ENCODE results near the gene POMGNT1. TPM values are rescaled to one million over a fixed set of nuclear protein-coding genes. Genes with fewer than 3 reads are reported as not detected.

The POMGNT1 gene
- total and polyA plus RNA-seq, 2 of the 13 experiments (the other 11 are each of a cell fraction or from before 2014, with no cell fraction given) = 33.9 to 46.8 TPM

GRCh38 chr1:46247436-46248121, 49.3 kb upstream of the POMGNT1 start, which contains the start of gene RAD54L (continued):
- peak; percentile 53; the same call in 1 of the 2 replicates for TF ChIP-seq SNAPC4 (CRISPR knock-in tag; IDR thresholded peaks at IDR 0.05)
- no peak for TF ChIP-seq ZNF782 (CRISPR knock-in tag; IDR thresholded peaks at IDR 0.05; ENCODE audit: borderline replicate concordance)
- TF ChIP-seq CBX5 (CRISPR knock-in tag; IDR thresholded peaks at IDR 0.05; ENCODE audit: borderline replicate concordance) = peak; percentile 62; the same call in 1 of the 2 replicates
- peak; percentile 75; the same call in 1 of the 2 replicates for TF ChIP-seq SNAPC2 (CRISPR knock-in tag; IDR thresholded peaks at IDR 0.05)
- TF ChIP-seq KAT2B (IDR thresholded peaks at IDR 0.05; ENCODE audit: borderline replicate concordance, low read depth, low read length) = no peak
- no peak for TF ChIP-seq CEBPB (IDR thresholded peaks at IDR 0.05; ENCODE audit: borderline replicate concordance, low read depth, low read length)
- TF ChIP-seq IRX3 (CRISPR knock-in tag; IDR thresholded peaks at IDR 0.05; ENCODE audit: borderline replicate concordance, low read depth) = peak; percentile 89; the same call in 1 of the 2 replicates
- no peak for TF ChIP-seq ZNF430 (CRISPR knock-in tag; IDR thresholded peaks at IDR 0.05)
- TF ChIP-seq YY1 (IDR thresholded peaks at IDR 0.05; ENCODE audit: insufficient read depth, insufficient replicate concordance, low read depth, low read length) = peak; percentile 82
- no peak for TF ChIP-seq DNMT3B (CRISPR knock-in tag; conservative IDR thresholded peaks at IDR 0.05)
- 0 out of 2 replicates have a peak, but pooled peaks have one; percentile 30 for TF ChIP-seq PAXIP1 (CRISPR knock-in tag; conservative IDR thresholded peaks at IDR 0.05)
- TF ChIP-seq ZBTB7A (CRISPR knock-in tag; IDR thresholded peaks at IDR 0.05) = peak; percentile 30; the same call in 1 of the 2 replicates
- no peak for TF ChIP-seq ARID3A (IDR thresholded peaks at IDR 0.05; ENCODE audit: low read depth, low read length)
- peak; percentile 82 for TF ChIP-seq SNAI1 (CRISPR knock-in tag; IDR thresholded peaks at IDR 0.05; ENCODE audit: borderline replicate concordance)
- TF ChIP-seq ATF7-NPFF (CRISPR knock-in tag; IDR thresholded peaks at IDR 0.05; ENCODE audit: low read depth) = peak; percentile 97
- no peak for TF ChIP-seq CHCHD3 (CRISPR knock-in tag; IDR thresholded peaks at IDR 0.05)
- TF ChIP-seq ZNF24 (IDR thresholded peaks at IDR 0.05) = no peak
- TF ChIP-seq NR2C2 (CRISPR knock-in tag; IDR thresholded peaks at IDR 0.05; ENCODE audit: borderline replicate concordance) = peak; percentile 89
- TF ChIP-seq FOXO1 (CRISPR knock-in tag; IDR thresholded peaks at IDR 0.05) = peak; percentile 51
- no peak for TF ChIP-seq NFE2L2 (IDR thresholded peaks at IDR 0.05; ENCODE audit: low read length)

Measured in HepG2 (cell line).